Loucy (cell line): Measurements from ENCODE around the gene APRT.

Source experiments
- CTCF ChIP-seq: fragments of 200-600 bp; sonication (generic); conservative IDR thresholded peaks from 2 replicates; pipeline ENCODE4 v1.5.1; 2014; ENCODE audit warnings: mild to moderate bottlenecking, antibody characterized with exemption, low read length
- EZH2phosphoT487 ChIP-seq: fragments of 200-600 bp; IDR thresholded peaks from 2 replicates; pipeline ENCODE4 v1.6.1; 2018; ENCODE audit warnings: antibody characterized with exemption, mild to moderate bottlenecking, moderate library complexity, borderline replicate concordance

GRCh38 chr16:88810912-88811768 is 588 bp downstream of the APRT start:
- TF ChIP-seq CTCF (no peak), EZH2phosphoT487 (no peak)
